ENCODE results near the gene NDUFAF3. TPM values are rescaled to one million over a fixed set of nuclear protein-coding genes. Genes with fewer than 3 reads are reported as not detected.

The NDUFAF3 gene
- polyA plus RNA-seq, 1 of the 3 experiments (the other 2 are of a cell fraction), result 104 TPM

- Histone ChIP-seq H3K4me2 (no peak overlapping the region), H2AFZ (ENCODE audit: low read depth) (no peak overlapping the region), H3K9ac (no peak overlapping the region), H3K9me2 (no peaks in the 10 kb centered on the region), H3K4me3 (ENCODE audit: low read depth in 2 of 2, low read length in 1 of 2) (no peak overlapping the region), H3K36me3 (replicated peaks in 1 of 2; ENCODE audit: control insufficient read depth in 1 of 2, insufficient read depth in 2 of 2, low read length in 1 of 2) (no peaks in the 10 kb centered on the region), H4K20me1 (ENCODE audit: insufficient read depth) (no peaks in the 10 kb centered on the region), H3K27me3 (ENCODE audit: insufficient read depth) (no peaks in the 10 kb centered on the region), H3K79me2 (ENCODE audit: insufficient read depth) (0 out of 2 replicates have a peak, but pooled peaks cover 3% of the 10 kb centered on the region), H3K9me3 (no peaks in the 10 kb centered on the region), H3K4me1 (ENCODE audit: control insufficient read depth in 1 of 2, insufficient read depth in 2 of 2, low read depth in 1 of 2, low read length in 1 of 2) (peaks cover 0 to 32% of the 10 kb centered on the region in 2 experiments; a peak in 1 of 4 replicates), H3K27ac (ENCODE audit: low read depth in 2 of 2, low read length in 1 of 2) (peak overlapping the region in 1 of 2 experiments; percentile 81; a peak in 2 of 4 replicates), H3F3A (replicated peaks; ENCODE audit: insufficient read depth) (no peaks in the 10 kb centered on the region)
- ChIA-PET POLR2A (interaction anchor here (0.6 to 5.7 kb wide), 7 partner anchors 9 to 101 kb away, joined by 3 to 44 read pairs (median 5); partner anchors contain the start of genes NDUFAF3 and WDR6), CTCF (interaction anchor here (0.6 to 3.5 kb wide), 9 partner anchors 9 to 461 kb away, joined by 3 to 26 read pairs (median 5); partner anchors contain the start of genes CELSR3, IMPDH2, NDUFAF3 and WDR6)
- WGBS (ENCODE audit: low lambda C conversion rate), result 83% methylated on average over 17 of the region's 20 CpGs
- peak; percentile 86 for DNase-seq
- no peak for TF ChIP-seq CTCF (IDR thresholded peaks at IDR 0.05)
- TF ChIP-seq FOXJ3 (CRISPR knock-in tag; IDR thresholded peaks at IDR 0.05), result no peak
- no peak for TF ChIP-seq YY1 (IDR thresholded peaks at IDR 0.05; ENCODE audit: low read depth)
- TF ChIP-seq IRF3 (IDR thresholded peaks at IDR 0.05; ENCODE audit: low read depth, low read length), result no peak
- no peak for TF ChIP-seq EP300 (IDR thresholded peaks at IDR 0.05; ENCODE audit: borderline replicate concordance in 1 of 2, low read depth in 1 of 2, low read length in 1 of 2)
- TF ChIP-seq RAD21 (IDR thresholded peaks at IDR 0.05; ENCODE audit: low read length), result no peak
- TF ChIP-seq FOSL2 (IDR thresholded peaks at IDR 0.05; ENCODE audit: borderline replicate concordance, low read depth), result no peak
- TF ChIP-seq MXI1 (IDR thresholded peaks at IDR 0.05; ENCODE audit: low read depth, low read length), result peak; percentile 78; the same call in 1 of the 2 replicates
These were observed 23.9 kb upstream of the NDUFAF3 start for GRCh38 chr3:48997714-48998637.

- Histone ChIP-seq H3K79me2 (ENCODE audit: insufficient read depth) (0 out of 2 replicates have a peak, but pooled peaks cover 3% of the 10 kb centered on the region), H3K27me3 (ENCODE audit: insufficient read depth) (no peaks in the 10 kb centered on the region), H3F3A (replicated peaks; ENCODE audit: insufficient read depth) (no peaks in the 10 kb centered on the region), H3K9me2 (no peaks in the 10 kb centered on the region), H3K36me3 (replicated peaks in 1 of 2; ENCODE audit: control insufficient read depth in 1 of 2, insufficient read depth in 2 of 2, low read length in 1 of 2) (no peaks in the 10 kb centered on the region), H3K27ac (ENCODE audit: low read depth in 2 of 2, low read length in 1 of 2) (peak overlapping the region in 1 of 2 experiments; percentile 81; a peak in 2 of 4 replicates), H3K4me2 (no peak overlapping the region), H2AFZ (ENCODE audit: low read depth) (no peak overlapping the region), H3K4me1 (ENCODE audit: control insufficient read depth in 1 of 2, insufficient read depth in 2 of 2, low read depth in 1 of 2, low read length in 1 of 2) (peaks cover 0 to 30% of the 10 kb centered on the region in 2 experiments; a peak in 1 of 4 replicates), H3K9me3 (no peaks in the 10 kb centered on the region), H4K20me1 (ENCODE audit: insufficient read depth) (no peaks in the 10 kb centered on the region), H3K4me3 (ENCODE audit: low read depth in 2 of 2, low read length in 1 of 2) (no peak overlapping the region), H3K9ac (no peak overlapping the region)
- ChIA-PET POLR2A (interaction anchor here (0.6 to 5.7 kb wide), 4 partner anchors 8 to 278 kb away, joined by 3 to 44 read pairs (median 12); partner anchors contain the start of genes NDUFAF3 and WDR6), CTCF (interaction anchor here (2.8 kb wide), 1 partner anchor 22 kb away, joined by 13 read pairs; the partner anchor contains the start of gene NDUFAF3)
- no peak for DNase-seq
- WGBS (ENCODE audit: low lambda C conversion rate), result 91% methylated on average over 6 of the region's 8 CpGs
- TF ChIP-seq FOXJ3 (CRISPR knock-in tag; IDR thresholded peaks at IDR 0.05), result no peak
- no peak for TF ChIP-seq SIN3A (IDR thresholded peaks at IDR 0.05; ENCODE audit: borderline replicate concordance, low read depth, low read length)
- no peak for TF ChIP-seq RAD21 (IDR thresholded peaks at IDR 0.05; ENCODE audit: low read length)
- TF ChIP-seq JUND (IDR thresholded peaks at IDR 0.05), result no peak
- TF ChIP-seq NRF1 (IDR thresholded peaks at IDR 0.05; ENCODE audit: low read depth, low read length), result no peak
- no peak for TF ChIP-seq USF1 (IDR thresholded peaks at IDR 0.05; ENCODE audit: borderline replicate concordance, low read depth)
- TF ChIP-seq MEF2A (IDR thresholded peaks at IDR 0.05; ENCODE audit: borderline replicate concordance, low read depth), result no peak
- TF ChIP-seq REST (IDR thresholded peaks at IDR 0.05; ENCODE audit: low read depth, low read length), result no peak
- TF ChIP-seq FOXM1 (IDR thresholded peaks at IDR 0.05; ENCODE audit: low read depth), result no peak
These were observed 22.6 kb upstream of the NDUFAF3 start for GRCh38 chr3:48999085-48999858.

All from SK-N-SH (cell line).